SU-DHL-6 (cell line): ENCODE data around the gene GALNT17.

Source experiments
- EZH2phosphoT487 ChIP-seq: fragments of 200-600 bp; sonication (generic), shearing (Covaris generic); conservative IDR thresholded peaks from 2 replicates; pipeline ENCODE4 v1.6.1; 2018; ENCODE audit warnings: mild to moderate bottlenecking, antibody characterized with exemption, low read length, moderate library complexity, mixed read lengths
- TF ChIP-seq, protein P1 (sequence below): fragments of 200-600 bp; sonication (generic); IDR thresholded peaks from one replicate; pipeline ENCODE4 v1.5.1; 2017; ENCODE audit warnings: antibody characterized with exemption, mild to moderate bottlenecking, low read length, moderate library complexity; ENCODE audit not compliant: insufficient read depth, poor library complexity, severe bottlenecking

- TF ChIP-seq, protein P1, sequence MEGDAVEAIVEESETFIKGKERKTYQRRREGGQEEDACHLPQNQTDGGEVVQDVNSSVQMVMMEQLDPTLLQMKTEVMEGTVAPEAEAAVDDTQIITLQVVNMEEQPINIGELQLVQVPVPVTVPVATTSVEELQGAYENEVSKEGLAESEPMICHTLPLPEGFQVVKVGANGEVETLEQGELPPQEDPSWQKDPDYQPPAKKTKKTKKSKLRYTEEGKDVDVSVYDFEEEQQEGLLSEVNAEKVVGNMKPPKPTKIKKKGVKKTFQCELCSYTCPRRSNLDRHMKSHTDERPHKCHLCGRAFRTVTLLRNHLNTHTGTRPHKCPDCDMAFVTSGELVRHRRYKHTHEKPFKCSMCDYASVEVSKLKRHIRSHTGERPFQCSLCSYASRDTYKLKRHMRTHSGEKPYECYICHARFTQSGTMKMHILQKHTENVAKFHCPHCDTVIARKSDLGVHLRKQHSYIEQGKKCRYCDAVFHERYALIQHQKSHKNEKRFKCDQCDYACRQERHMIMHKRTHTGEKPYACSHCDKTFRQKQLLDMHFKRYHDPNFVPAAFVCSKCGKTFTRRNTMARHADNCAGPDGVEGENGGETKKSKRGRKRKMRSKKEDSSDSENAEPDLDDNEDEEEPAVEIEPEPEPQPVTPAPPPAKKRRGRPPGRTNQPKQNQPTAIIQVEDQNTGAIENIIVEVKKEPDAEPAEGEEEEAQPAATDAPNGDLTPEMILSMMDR: no peak
- TF ChIP-seq EZH2phosphoT487: no peak
These were observed 599.8 kb downstream of the GALNT17 start for GRCh38 chr7:71731740-71732139.
